K562 treated with DMSO at 1 percent for 48 hours (cell line): ENCODE results near the gene FTCD. TPM values are rescaled to one million over a fixed set of nuclear protein-coding genes. Genes with fewer than 3 reads are reported as not detected.

ENCODE experiments used
- total RNA-seq: library from RNA; unstranded; fragments of 300-600 nt; gene quantifications from 2 replicates; pipeline ENCODE4 v1.2.3, GENCODE V29; 2022; ENCODE audit warnings: low replicate concordance; ENCODE audit errors: extremely low read depth

The FTCD gene
- not detected in 2 replicates for total RNA-seq

DNA sequence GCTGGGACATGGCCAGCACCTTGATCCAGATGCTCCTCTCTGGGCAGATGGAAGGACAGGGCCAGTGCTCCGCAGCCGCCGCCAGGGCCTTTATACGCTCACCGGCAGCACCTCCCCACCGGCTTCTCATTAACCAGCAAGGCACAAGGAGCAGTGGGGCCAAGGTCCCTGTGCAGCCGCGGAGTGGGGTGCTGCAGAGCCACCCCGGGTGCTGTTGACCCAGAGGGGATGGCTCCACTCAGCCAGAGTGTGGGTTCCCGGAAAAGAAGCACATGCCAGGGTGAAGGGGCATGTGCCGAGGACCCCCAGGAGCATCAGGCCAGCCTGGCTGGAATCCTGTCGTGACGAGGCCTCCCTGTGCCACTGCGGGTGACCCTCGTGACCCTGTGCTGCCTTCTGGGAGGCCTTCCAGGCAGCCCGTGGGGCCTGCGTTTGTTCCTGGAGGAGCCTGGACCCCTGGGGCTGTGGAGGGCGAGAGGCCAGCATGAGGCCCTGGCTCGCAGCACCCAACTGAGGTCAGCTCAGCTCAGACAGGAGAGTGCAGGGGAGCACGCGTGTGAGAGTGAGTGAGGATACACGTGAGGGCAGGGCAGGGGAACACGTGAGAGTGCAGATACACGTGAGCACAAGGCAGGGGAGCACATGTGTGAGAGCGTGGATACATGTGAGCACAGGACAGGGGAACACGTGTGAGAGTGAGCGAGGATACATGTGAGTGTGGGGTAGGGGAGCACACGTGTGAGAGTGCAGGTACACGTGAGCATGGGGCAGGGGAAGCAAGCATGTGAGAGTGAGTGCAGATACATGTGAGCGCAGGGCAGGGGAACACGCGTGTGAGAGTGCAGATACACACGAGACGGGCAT is at the start of gene FTCD:
TSS of gene FTCD (minus strand) at position 66 of the 864 bp plus-strand sequence. CDS start at position 10, 56 bp downstream.

DNA sequence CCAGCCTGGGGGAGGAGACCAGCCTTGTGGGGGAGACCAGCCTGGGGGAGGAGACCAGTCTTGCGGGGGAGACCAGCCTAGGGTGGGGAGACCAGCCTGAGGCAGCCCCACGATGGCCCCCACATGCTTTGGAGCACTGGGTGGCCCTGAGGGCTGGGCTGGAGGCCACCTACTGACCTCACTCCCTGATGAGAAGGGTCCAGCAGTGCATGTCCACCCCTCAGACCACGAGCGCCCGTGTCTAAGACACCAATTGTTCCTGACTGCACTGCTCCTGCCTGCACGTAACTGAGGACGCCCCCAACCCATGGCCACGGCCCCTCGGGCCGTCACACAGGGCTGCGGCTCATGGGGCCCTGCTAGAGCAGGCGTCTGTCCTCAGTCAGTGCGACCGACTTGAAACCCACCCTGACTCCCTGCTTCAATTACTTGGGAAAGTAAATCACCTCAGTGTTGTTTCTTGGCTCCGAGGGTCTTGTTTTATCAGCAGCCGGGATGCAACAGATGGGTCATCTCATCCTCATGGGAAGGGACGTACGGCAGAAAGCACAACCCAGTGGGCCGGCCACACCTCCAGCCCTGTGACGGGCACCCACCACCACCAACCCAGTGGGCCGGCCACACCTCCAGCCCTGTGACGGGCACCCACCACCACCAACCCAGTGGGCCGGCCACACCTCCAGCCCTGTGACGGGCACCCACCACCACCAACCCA is 28.7 kb upstream of the FTCD start, which contains the start of gene SPATC1L:
TSS of gene SPATC1L (minus strand) at position 550 of the 715 bp plus-strand sequence. CDS start 1,643 bp downstream, outside the sequence.

GRCh38 chr21:46097336-46098293 is 57.8 kb downstream of the FTCD start, which contains the start of gene COL6A2:
Gene COL6A2, plus strand, starts transcription at chr21:46098112.

Other genes with a start within 250 kb of the FTCD start
- gene COL6A1, start 173.8 kb downstream of the FTCD start, total RNA-seq: not detected in 2 replicates
- gene COL6A2, start 57.5 kb downstream of the FTCD start, total RNA-seq: not detected in 2 replicates
- not detected in 2 replicates for gene SPATC1L, start 28.9 kb upstream of the FTCD start, total RNA-seq
- gene LSS, start 73.2 kb upstream of the FTCD start, total RNA-seq: not detected in 2 replicates
- gene MCM3AP, start 130.0 kb upstream of the FTCD start, total RNA-seq: not detected in 2 replicates
- not detected in 2 replicates for gene YBEY, start 130.8 kb upstream of the FTCD start, total RNA-seq
- gene C21orf58, start 168.3 kb upstream of the FTCD start, total RNA-seq: not detected in 2 replicates
- not detected in 2 replicates for gene PCNT, start 168.6 kb upstream of the FTCD start, total RNA-seq